HEK293 (cell line): ENCODE data around the gene CDC42.

ENCODE experiments used
- CTCF ChIA-PET: fragments of 350-600 bp; formaldehyde crosslinking; extraction: SDS; loops from one replicate; lab custom pipeline; 2021; ENCODE audit warnings: antibody characterized with exemption; lab: Yijun Ruan, JAX
- POLR2A ChIA-PET: fragments of 300-600 bp; formaldehyde crosslinking; extraction: SDS; loops from one replicate; lab custom pipeline; 2020; ENCODE audit warnings: antibody characterized with exemption, inconsistent platforms; lab: Yijun Ruan, JAX
- H3K27ac ChIP-seq: fragments of 200-500 bp; sonication (Bioruptor generic); 2 replicates; pipeline ENCODE4 v1.5.1; 2014; ENCODE audit warnings: low read depth, low read length, control low read depth, inconsistent platforms; ENCODE audit errors: extremely low read depth
- H3K36me3 ChIP-seq, 2 experiments: fragments of 200-500 bp in 1 of 2; sonication (Bioruptor generic) in 1 of 2; 1 replicate in 1 of 2; 2 replicates in 1 of 2; pipeline ENCODE4 v1.5.1; 2014 to 2017; ENCODE audit warnings: inconsistent platforms in 2 of 2, low read length in 2 of 2; ENCODE audit not compliant: control insufficient read depth in 2 of 2, insufficient read depth in 1 of 2
- H3K4me1 ChIP-seq: fragments of 200-500 bp; sonication (Bioruptor generic); 2 replicates; pipeline ENCODE4 v1.5.1; 2014; ENCODE audit warnings: mild to moderate bottlenecking, low read length, inconsistent platforms; ENCODE audit not compliant: control insufficient read depth, insufficient read depth
- H3K4me3 ChIP-seq: 2 replicates; pipeline ENCODE4 v1.5.1; 2011; ENCODE audit warnings: low read depth, mild to moderate bottlenecking, control low read depth, low read length, moderate library complexity
- H3K9me3 ChIP-seq: fragments of 200-500 bp; sonication (Bioruptor generic); 2 replicates; pipeline ENCODE4 v1.5.1; 2014; ENCODE audit warnings: low read depth, low read length, inconsistent platforms; ENCODE audit not compliant: control insufficient read depth, insufficient read depth
- GFI1B ChIP-seq: fragments of 450-650 bp; formaldehyde crosslinking; IDR thresholded peaks from 2 replicates; pipeline ENCODE4 v1.5.1; 2016; ENCODE audit warnings: missing biosample characterization, missing genetic modification characterization
- HIC1 ChIP-seq: fragments of 450-650 bp; formaldehyde crosslinking; IDR thresholded peaks from 2 replicates; pipeline ENCODE4 v1.5.1; 2016; ENCODE audit warnings: missing biosample characterization, missing genetic modification characterization
- HOXA7 ChIP-seq: sonication (generic); formaldehyde crosslinking; IDR thresholded peaks from 2 replicates; pipeline ENCODE4 v1.8.1; 2022; ENCODE audit warnings: missing genetic modification reagents, borderline replicate concordance
- IKZF3 ChIP-seq: fragments of 450-650 bp; IDR thresholded peaks from 2 replicates; pipeline ENCODE4 v1.5.0; 2018; ENCODE audit warnings: missing biosample characterization, mild to moderate bottlenecking, missing genetic modification characterization, moderate library complexity
- ZBTB48 ChIP-seq: fragments of 450-650 bp; formaldehyde crosslinking; IDR thresholded peaks from 2 replicates; pipeline ENCODE4 v1.5.1; 2016; ENCODE audit warnings: missing biosample characterization, missing genetic modification characterization
- ZFHX2 ChIP-seq: fragments of 450-650 bp; formaldehyde crosslinking; conservative IDR thresholded peaks from 2 replicates; pipeline ENCODE4 v1.5.1; 2016; ENCODE audit warnings: missing biosample characterization, missing genetic modification characterization
- ZFP69B ChIP-seq: fragments of 450-650 bp; formaldehyde crosslinking; IDR thresholded peaks from 2 replicates; pipeline ENCODE4 v1.5.1; 2016; ENCODE audit warnings: missing biosample characterization, missing genetic modification characterization
- ZIC2 ChIP-seq: fragments of 450-650 bp; formaldehyde crosslinking; IDR thresholded peaks from 2 replicates; pipeline ENCODE4 v1.5.1; 2016; ENCODE audit warnings: missing biosample characterization, missing genetic modification characterization
- ZNF132 ChIP-seq: fragments of 450-650 bp; formaldehyde crosslinking; IDR thresholded peaks from 2 replicates; pipeline ENCODE4 v1.5.1; 2017; ENCODE audit warnings: missing biosample characterization, missing genetic modification characterization, borderline replicate concordance
- ZNF184 ChIP-seq: fragments of 450-650 bp; IDR thresholded peaks from 2 replicates; pipeline ENCODE4 v1.5.1; 2018; ENCODE audit warnings: missing biosample characterization, mild to moderate bottlenecking, missing genetic modification characterization
- ZNF221 ChIP-seq: fragments of 450-650 bp; formaldehyde crosslinking; IDR thresholded peaks from 2 replicates; pipeline ENCODE4 v1.5.1; 2017; ENCODE audit warnings: missing biosample characterization, missing genetic modification characterization, borderline replicate concordance
- ZNF350 ChIP-seq: fragments of 450-650 bp; formaldehyde crosslinking; IDR thresholded peaks from 2 replicates; pipeline ENCODE4 v1.5.0; 2017; ENCODE audit warnings: missing biosample characterization, mild to moderate bottlenecking, missing genetic modification characterization
- ZNF433 ChIP-seq: fragments of 450-650 bp; formaldehyde crosslinking; IDR thresholded peaks from 2 replicates; pipeline ENCODE4 v1.5.1; 2016; ENCODE audit warnings: missing biosample characterization, missing genetic modification characterization, low read depth
- ZNF514 ChIP-seq: fragments of 450-650 bp; formaldehyde crosslinking; IDR thresholded peaks from 2 replicates; pipeline ENCODE4 v1.5.1; 2016; ENCODE audit warnings: missing biosample characterization, missing genetic modification characterization
- ZNF560 ChIP-seq: fragments of 450-650 bp; formaldehyde crosslinking; IDR thresholded peaks from 2 replicates; pipeline ENCODE4 v1.5.1; 2017; ENCODE audit warnings: missing biosample characterization, missing genetic modification characterization, borderline replicate concordance
- ZNF610 ChIP-seq: fragments of 450-650 bp; formaldehyde crosslinking; IDR thresholded peaks from 2 replicates; pipeline ENCODE4 v1.5.1; 2016; ENCODE audit warnings: missing biosample characterization, missing genetic modification characterization, borderline replicate concordance
- ZNF621 ChIP-seq: fragments of 450-650 bp; formaldehyde crosslinking; IDR thresholded peaks from 2 replicates; pipeline ENCODE4 v1.5.1; 2017; ENCODE audit warnings: missing biosample characterization, missing genetic modification characterization
- ZNF626 ChIP-seq: fragments of 450-650 bp; sonication (Bioruptor Pico); formaldehyde crosslinking; IDR thresholded peaks from 2 replicates; pipeline ENCODE4 v1.5.1; 2018; ENCODE audit warnings: missing biosample characterization, missing genetic modification characterization, inconsistent platforms
- ZNF660 ChIP-seq: fragments of 450-650 bp; IDR thresholded peaks from 2 replicates; pipeline ENCODE4 v1.5.1; 2018; ENCODE audit warnings: missing biosample characterization, mild to moderate bottlenecking, missing genetic modification characterization
- ZNF677 ChIP-seq: fragments of 450-650 bp; IDR thresholded peaks from 2 replicates; pipeline ENCODE4 v1.5.0; 2018; ENCODE audit warnings: missing biosample characterization, mild to moderate bottlenecking, missing genetic modification characterization, moderate library complexity
- ZSCAN23 ChIP-seq: fragments of 450-650 bp; formaldehyde crosslinking; IDR thresholded peaks from 2 replicates; pipeline ENCODE4 v1.5.1; 2016; ENCODE audit warnings: missing biosample characterization, missing genetic modification characterization
- ZSCAN30 ChIP-seq: fragments of 450-650 bp; IDR thresholded peaks from 2 replicates; pipeline ENCODE4 v1.5.1; 2018; ENCODE audit warnings: missing biosample characterization, mild to moderate bottlenecking, missing genetic modification characterization, moderate library complexity
- TF ChIP-seq, protein P1 (sequence below): fragments of 450-650 bp; IDR thresholded peaks from 2 replicates; pipeline ENCODE4 v1.5.1; 2018; ENCODE audit warnings: missing biosample characterization, mild to moderate bottlenecking, missing genetic modification characterization
- TF ChIP-seq, protein P2 (sequence below): fragments of 450-650 bp; formaldehyde crosslinking; IDR thresholded peaks from 2 replicates; pipeline ENCODE4 v1.5.1; 2016; ENCODE audit warnings: missing biosample characterization, missing genetic modification characterization, borderline replicate concordance
- TF ChIP-seq, protein P3 (sequence below): fragments of 450-650 bp; formaldehyde crosslinking; IDR thresholded peaks from 2 replicates; pipeline ENCODE4 v1.5.1; 2016; ENCODE audit warnings: missing biosample characterization, missing genetic modification characterization

Gene CDC42

DNA sequence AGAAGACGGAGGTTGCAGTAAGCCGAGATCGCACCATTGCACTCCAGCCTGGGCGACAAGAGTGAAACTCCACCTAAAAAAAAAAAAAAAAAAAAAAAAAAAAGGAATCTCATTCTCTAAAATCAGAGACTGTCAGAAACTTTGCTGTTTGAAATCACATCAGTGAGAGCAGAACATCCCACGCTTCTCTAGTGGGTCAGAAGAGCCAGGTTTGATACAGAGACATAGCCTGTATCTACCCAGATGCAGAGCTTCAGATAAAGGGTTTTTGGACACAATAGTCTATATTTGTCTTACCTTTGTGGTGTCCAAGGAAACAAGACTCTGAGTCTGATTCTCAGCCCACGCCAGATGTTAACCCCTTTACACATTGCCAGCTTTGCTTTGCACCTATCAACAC lies 31.4 kb upstream of the CDC42 start (continued):
- no peak for TF ChIP-seq ZSCAN23 (tag by site-specific recombination)
- no peak for TF ChIP-seq ZNF626
- TF ChIP-seq ZNF433 = no peak
- TF ChIP-seq ZNF350 = no peak
- no peak for TF ChIP-seq ZNF610 (tag by site-specific recombination)
- TF ChIP-seq ZNF184 (tag by site-specific recombination) = no peak
- no peak for TF ChIP-seq ZNF221 (tag by site-specific recombination)
- no peak for TF ChIP-seq ZNF132 (tag by site-specific recombination)
- TF ChIP-seq, protein P1, sequence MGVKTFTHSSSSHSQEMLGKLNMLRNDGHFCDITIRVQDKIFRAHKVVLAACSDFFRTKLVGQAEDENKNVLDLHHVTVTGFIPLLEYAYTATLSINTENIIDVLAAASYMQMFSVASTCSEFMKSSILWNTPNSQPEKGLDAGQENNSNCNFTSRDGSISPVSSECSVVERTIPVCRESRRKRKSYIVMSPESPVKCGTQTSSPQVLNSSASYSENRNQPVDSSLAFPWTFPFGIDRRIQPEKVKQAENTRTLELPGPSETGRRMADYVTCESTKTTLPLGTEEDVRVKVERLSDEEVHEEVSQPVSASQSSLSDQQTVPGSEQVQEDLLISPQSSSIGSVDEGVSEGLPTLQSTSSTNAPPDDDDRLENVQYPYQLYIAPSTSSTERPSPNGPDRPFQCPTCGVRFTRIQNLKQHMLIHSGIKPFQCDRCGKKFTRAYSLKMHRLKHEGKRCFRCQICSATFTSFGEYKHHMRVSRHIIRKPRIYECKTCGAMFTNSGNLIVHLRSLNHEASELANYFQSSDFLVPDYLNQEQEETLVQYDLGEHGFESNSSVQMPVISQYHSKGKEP (tag by site-specific recombination) = no peak
- TF ChIP-seq, all 188 proteins: peak for 0

DNA sequence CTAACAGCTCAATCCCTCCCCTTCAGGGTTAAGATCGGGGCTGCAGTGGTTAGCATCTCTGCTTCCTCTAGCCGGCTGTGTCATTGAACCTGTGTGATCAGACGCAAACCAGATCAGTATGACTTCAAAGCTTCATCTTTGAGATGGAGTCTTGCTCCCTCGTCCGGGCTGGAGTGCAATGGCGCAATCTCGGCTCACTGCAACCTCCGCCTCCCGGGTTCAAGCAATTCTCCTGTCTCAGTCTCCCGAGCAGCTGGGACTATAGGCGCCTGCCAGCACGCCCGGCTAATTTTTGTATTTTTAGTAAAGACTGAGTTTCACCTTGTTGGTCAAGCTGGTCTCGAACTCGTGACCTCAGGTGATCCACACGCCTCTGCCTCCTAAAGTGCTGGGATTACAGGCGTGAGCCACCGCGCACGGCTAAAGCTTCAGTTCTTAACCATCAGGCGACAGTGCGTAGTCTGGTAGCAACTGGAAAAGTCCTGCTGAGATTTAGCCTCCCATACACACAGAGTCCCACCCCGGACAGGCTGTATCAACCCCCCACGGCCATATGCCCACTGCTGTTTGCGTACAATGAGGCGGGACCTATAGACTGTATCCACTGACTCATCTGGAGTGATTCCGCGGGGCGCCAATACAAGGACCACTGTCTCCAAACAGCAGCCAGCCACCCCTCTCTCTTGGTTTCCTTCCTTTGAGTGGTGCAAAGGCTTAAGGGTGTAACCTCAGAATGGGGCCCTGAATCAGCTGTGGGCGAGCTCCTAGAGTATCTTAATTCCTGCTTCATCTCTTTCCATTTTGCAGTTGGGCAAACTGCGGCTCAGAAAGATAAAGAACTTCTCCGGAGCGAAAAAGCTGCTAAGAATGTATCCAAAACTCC lies 27.8 kb upstream of the CDC42 start:
- H3K36me3 ChIP-seq = peaks cover 0 to 4% of the 10 kb centered on the region in 2 experiments; a peak in 1 of 3 replicates
- H3K4me3 ChIP-seq = peak overlapping the region; percentile 98
- H3K27ac ChIP-seq = peak overlapping the region; percentile 91; the same call in 1 of the 2 replicates
- ChIA-PET CTCF (interaction anchor here (0.6 to 1.7 kb wide), 8 partner anchors 10 to 792 kb away, joined by 3 to 6 read pairs (median 4); no protein-coding TSS in a partner anchor), POLR2A (interaction anchor here (0.8 to 3.9 kb wide), 10 partner anchors 9 to 679 kb away, joined by 3 to 54 read pairs (median 4); partner anchors contain the start of genes CDC42 and HSPG2)
- no peaks in the 10 kb centered on the region for H3K9me3 ChIP-seq
- no peaks in the 10 kb centered on the region for H3K4me1 ChIP-seq
- no peak; the same call in 1 of the 2 replicates for TF ChIP-seq HIC1 (tag by site-specific recombination)
- TF ChIP-seq HOXA7 (CRISPR knock-in tag) = no peak
- TF ChIP-seq ZBTB48 (tag by site-specific recombination) = no peak
- TF ChIP-seq IKZF3 (tag by site-specific recombination) = no peak
- TF ChIP-seq, protein P2, sequence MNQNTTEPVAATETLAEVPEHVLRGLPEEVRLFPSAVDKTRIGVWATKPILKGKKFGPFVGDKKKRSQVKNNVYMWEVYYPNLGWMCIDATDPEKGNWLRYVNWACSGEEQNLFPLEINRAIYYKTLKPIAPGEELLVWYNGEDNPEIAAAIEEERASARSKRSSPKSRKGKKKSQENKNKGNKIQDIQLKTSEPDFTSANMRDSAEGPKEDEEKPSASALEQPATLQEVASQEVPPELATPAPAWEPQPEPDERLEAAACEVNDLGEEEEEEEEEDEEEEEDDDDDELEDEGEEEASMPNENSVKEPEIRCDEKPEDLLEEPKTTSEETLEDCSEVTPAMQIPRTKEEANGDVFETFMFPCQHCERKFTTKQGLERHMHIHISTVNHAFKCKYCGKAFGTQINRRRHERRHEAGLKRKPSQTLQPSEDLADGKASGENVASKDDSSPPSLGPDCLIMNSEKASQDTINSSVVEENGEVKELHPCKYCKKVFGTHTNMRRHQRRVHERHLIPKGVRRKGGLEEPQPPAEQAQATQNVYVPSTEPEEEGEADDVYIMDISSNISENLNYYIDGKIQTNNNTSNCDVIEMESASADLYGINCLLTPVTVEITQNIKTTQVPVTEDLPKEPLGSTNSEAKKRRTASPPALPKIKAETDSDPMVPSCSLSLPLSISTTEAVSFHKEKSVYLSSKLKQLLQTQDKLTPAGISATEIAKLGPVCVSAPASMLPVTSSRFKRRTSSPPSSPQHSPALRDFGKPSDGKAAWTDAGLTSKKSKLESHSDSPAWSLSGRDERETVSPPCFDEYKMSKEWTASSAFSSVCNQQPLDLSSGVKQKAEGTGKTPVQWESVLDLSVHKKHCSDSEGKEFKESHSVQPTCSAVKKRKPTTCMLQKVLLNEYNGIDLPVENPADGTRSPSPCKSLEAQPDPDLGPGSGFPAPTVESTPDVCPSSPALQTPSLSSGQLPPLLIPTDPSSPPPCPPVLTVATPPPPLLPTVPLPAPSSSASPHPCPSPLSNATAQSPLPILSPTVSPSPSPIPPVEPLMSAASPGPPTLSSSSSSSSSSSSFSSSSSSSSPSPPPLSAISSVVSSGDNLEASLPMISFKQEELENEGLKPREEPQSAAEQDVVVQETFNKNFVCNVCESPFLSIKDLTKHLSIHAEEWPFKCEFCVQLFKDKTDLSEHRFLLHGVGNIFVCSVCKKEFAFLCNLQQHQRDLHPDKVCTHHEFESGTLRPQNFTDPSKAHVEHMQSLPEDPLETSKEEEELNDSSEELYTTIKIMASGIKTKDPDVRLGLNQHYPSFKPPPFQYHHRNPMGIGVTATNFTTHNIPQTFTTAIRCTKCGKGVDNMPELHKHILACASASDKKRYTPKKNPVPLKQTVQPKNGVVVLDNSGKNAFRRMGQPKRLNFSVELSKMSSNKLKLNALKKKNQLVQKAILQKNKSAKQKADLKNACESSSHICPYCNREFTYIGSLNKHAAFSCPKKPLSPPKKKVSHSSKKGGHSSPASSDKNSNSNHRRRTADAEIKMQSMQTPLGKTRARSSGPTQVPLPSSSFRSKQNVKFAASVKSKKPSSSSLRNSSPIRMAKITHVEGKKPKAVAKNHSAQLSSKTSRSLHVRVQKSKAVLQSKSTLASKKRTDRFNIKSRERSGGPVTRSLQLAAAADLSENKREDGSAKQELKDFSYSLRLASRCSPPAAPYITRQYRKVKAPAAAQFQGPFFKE (tag by site-specific recombination) = no peak
- TF ChIP-seq ZSCAN30 (tag by site-specific recombination) = 0 out of 2 replicates have a peak, but pooled peaks have one; percentile 5
- TF ChIP-seq, protein P3, sequence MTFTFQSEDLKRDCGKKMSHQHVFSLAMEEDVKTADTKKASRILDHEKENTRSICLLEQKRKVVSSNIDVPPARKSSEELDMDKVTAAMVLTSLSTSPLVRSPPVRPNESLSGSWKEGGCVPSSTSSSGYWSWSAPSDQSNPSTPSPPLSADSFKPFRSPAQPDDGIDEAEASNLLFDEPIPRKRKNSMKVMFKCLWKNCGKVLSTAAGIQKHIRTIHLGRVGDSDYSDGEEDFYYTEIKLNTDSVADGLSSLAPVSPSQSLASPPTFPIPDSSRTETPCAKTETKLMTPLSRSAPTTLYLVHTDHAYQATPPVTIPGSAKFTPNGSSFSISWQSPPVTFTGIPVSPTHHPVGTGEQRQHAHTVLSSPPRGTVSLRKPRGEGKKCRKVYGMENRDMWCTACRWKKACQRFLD (tag by site-specific recombination) = no peak
- TF ChIP-seq ZNF514 = no peak
- peak; percentile 47; the same call in 1 of the 2 replicates for TF ChIP-seq ZFP69B (tag by site-specific recombination)
- TF ChIP-seq ZIC2 (tag by site-specific recombination) = peak; percentile 86
- TF ChIP-seq ZNF677 (tag by site-specific recombination) = no peak
- peak; percentile 63; the same call in 1 of the 2 replicates for TF ChIP-seq ZFHX2
- TF ChIP-seq ZNF660 (tag by site-specific recombination) = no peak
- TF ChIP-seq ZNF621 (tag by site-specific recombination) = no peak
- peak; percentile 67 for TF ChIP-seq GFI1B (tag by site-specific recombination)
- TF ChIP-seq ZNF560 (tag by site-specific recombination) = no peak
